GM12878 (cell line): ENCODE data around the gene FANCL. TPM values are rescaled to one million over a fixed set of nuclear protein-coding genes. Genes with fewer than 3 reads are reported as not detected.
"Not testable (repeated sequence)": the region's sequence is repeated elsewhere in the genome, so short reads cannot be mapped to it uniquely, and the experiment has no call there.

ENCODE experiments used
- ATAC-seq: fragments of 200-7000 bp; cut with Tn5 transposase; 3 replicates; pipeline ENCODE4 v1.9.1; 2020; ENCODE audit warnings: mild to moderate bottlenecking, moderate library complexity
- BruUV-seq: library from RNA; stranded (reverse); fragments of 400-500 nt; replicated peaks from 2 replicates; lab custom pipeline; 2021; lab: Mats Ljungman, UMichigan
- CTCF ChIA-PET: fragments of 300-600 bp; sonication (Branson Sonifier 250); formaldehyde crosslinking; extraction: SDS; loops from one replicate; lab custom pipeline; 2021; ENCODE audit warnings: inconsistent platforms; lab: Yijun Ruan, JAX
- POLR2A ChIA-PET: fragments of 350-600 bp; formaldehyde crosslinking; extraction: SDS; loops from one replicate; lab custom pipeline; 2021; ENCODE audit warnings: inconsistent platforms; lab: Charles Lee
- RAD21 ChIA-PET: fragments of 300-600 bp; sonication (Branson Sonifier 250); formaldehyde crosslinking; loops from one replicate; lab custom pipeline; 2023; ENCODE audit warnings: antibody characterized with exemption; ENCODE audit not compliant: unreplicated experiment; lab: Charles Lee
- SMC1A ChIA-PET: fragments of 300-600 bp; sonication (Branson Sonifier 250); formaldehyde crosslinking; loops from one replicate; lab custom pipeline; 2023; ENCODE audit not compliant: unreplicated experiment, uncharacterized antibody; lab: Charles Lee
- DNase-seq: peaks from one replicate; pipeline ENCODE4 v3.0.0-alpha.2; 2011; ENCODE audit warnings: low read depth, low spot score
- FAIRE-seq: peaks from 3 replicates; lab custom pipeline; 2011; peaks lifted over from hg19 to GRCh38; lab: Jason Lieb, UNC
- H2AFZ ChIP-seq: 2 replicates; pipeline ENCODE4 v1.6.0; 2011; ENCODE audit warnings: low read depth, low read length, control low read depth; ENCODE audit not compliant: control insufficient read depth
- H3K27ac ChIP-seq: 2 replicates; pipeline ENCODE4 v1.5.1; 2011; ENCODE audit warnings: control low read depth; ENCODE audit not compliant: control insufficient read depth, insufficient read depth
- H3K27me3 ChIP-seq, 2 experiments: replicated peaks in 1 of 2; 2 replicates each; pipeline versions ENCODE4 v1.6.0 to v1.6.1; 2011; ENCODE audit warnings: low read length in 1 of 2; ENCODE audit not compliant: control insufficient read depth in 2 of 2, insufficient read depth in 2 of 2
- H3K36me3 ChIP-seq, 2 experiments: 2 replicates each; pipeline ENCODE4 v1.5.1; 2011; ENCODE audit warnings: low read length in 1 of 2; ENCODE audit not compliant: control insufficient read depth in 2 of 2, insufficient read depth in 2 of 2
- H3K4me1 ChIP-seq: 2 replicates; pipeline ENCODE4 v1.6.1; 2011; ENCODE audit warnings: mild to moderate bottlenecking, low read length, moderate library complexity, mixed read lengths; ENCODE audit not compliant: control insufficient read depth, insufficient read depth
- H3K4me2 ChIP-seq: 2 replicates; pipeline ENCODE4 v1.6.0; 2011; ENCODE audit warnings: control low read depth; ENCODE audit not compliant: control insufficient read depth, insufficient read depth
- H3K4me3 ChIP-seq: fragments of 200-600 bp; sonication (generic); 2 replicates; pipeline ENCODE4 v1.5.1; 2016
- H3K79me2 ChIP-seq: 2 replicates; pipeline ENCODE4 v1.6.0; 2011; ENCODE audit warnings: low read length; ENCODE audit not compliant: control insufficient read depth, insufficient read depth
- H3K9ac ChIP-seq: 2 replicates; pipeline ENCODE4 v1.8.0; 2011; ENCODE audit warnings: low read length, control low read depth, mixed read lengths; ENCODE audit not compliant: control insufficient read depth, insufficient read depth
- H3K9me3 ChIP-seq: replicated peaks from 3 replicates; pipeline ENCODE4 v1.5.1; 2011; ENCODE audit warnings: mild to moderate bottlenecking, low read length; ENCODE audit not compliant: control insufficient read depth, insufficient read depth
- H4K20me1 ChIP-seq: 2 replicates; pipeline ENCODE4 v1.6.0; 2011; ENCODE audit not compliant: control insufficient read depth, insufficient read depth
- BRCA1 ChIP-seq: IDR thresholded peaks from 2 replicates; pipeline ENCODE4 v1.6.1; 2011; ENCODE audit warnings: low read depth, low read length, improper control_type of control experiment
- CBFB ChIP-seq: IDR thresholded peaks from 2 replicates; pipeline ENCODE4 v1.6.1; 2016; ENCODE audit warnings: antibody characterized with exemption, low read depth
- CBX3 ChIP-seq: fragments of 200-600 bp; sonication (generic); IDR thresholded peaks from 2 replicates; pipeline ENCODE4 v1.6.1; 2016; ENCODE audit warnings: low read depth, borderline replicate concordance
- CHD4 ChIP-seq: fragments of 200-600 bp; sonication (generic); IDR thresholded peaks from 2 replicates; pipeline ENCODE4 v1.6.1; 2016; ENCODE audit warnings: mild to moderate bottlenecking
- CREB1 ChIP-seq: IDR thresholded peaks from 2 replicates; pipeline ENCODE4 v1.6.1; 2012; ENCODE audit warnings: low read depth, mild to moderate bottlenecking, inconsistent platforms
- EED ChIP-seq: sonication (generic); IDR thresholded peaks from 2 replicates; pipeline ENCODE4 v1.6.1; 2016; ENCODE audit warnings: antibody characterized with exemption, low read depth
- MEF2B ChIP-seq: fragments of 450-650 bp; IDR thresholded peaks from 2 replicates; pipeline ENCODE4 v1.6.1; 2018; ENCODE audit warnings: mild to moderate bottlenecking, moderate library complexity; ENCODE audit not compliant: partially characterized antibody, poor library complexity, severe bottlenecking
- NFYB ChIP-seq: IDR thresholded peaks from 2 replicates; pipeline ENCODE4 v1.6.1; 2011; ENCODE audit warnings: low read depth, mild to moderate bottlenecking, low read length, improper control_type of control experiment, moderate library complexity; ENCODE audit not compliant: insufficient read depth
- ZNF384 ChIP-seq: IDR thresholded peaks from 2 replicates; pipeline ENCODE4 v1.6.1; 2012; ENCODE audit warnings: low read depth, mild to moderate bottlenecking, low read length, improper control_type of control experiment, borderline replicate concordance
- ZZZ3 ChIP-seq: IDR thresholded peaks from 2 replicates; pipeline ENCODE4 v1.6.1; 2011; ENCODE audit warnings: low read depth; ENCODE audit not compliant: control insufficient read depth, insufficient read length
- WGBS: methylation state at CpG from one replicate; pipeline ENCODE4 v1.1.6; 2016; ENCODE audit warnings: low lambda C conversion rate; ENCODE audit not compliant: insufficient replicate concordance, insufficient coverage; ENCODE audit errors: missing lambda C conversion rate; 5-methylcytosine and 5-hydroxymethylcytosine counted together
- in situ Hi-C: fragments of 300-500 bp; cut with MboI; formaldehyde crosslinking; loops from 9 replicates; pipeline ENCODE4 v1.14.3; 2018; ENCODE audit warnings: mixed read lengths
- intact Hi-C: fragments of 100-400 bp; cut with micrococcal nuclease; formaldehyde crosslinking; loops from one replicate; pipeline ENCODE4 v1.14.2; 2022; ENCODE audit not compliant: unreplicated experiment
- polyA plus RNA-seq, 11 experiments: library from polyadenylated mRNA; depleted of rRNA in 4 of 11; unstranded in 6 of 11; stranded (reverse) in 5 of 11; fragments of >200 nt; fragmentation: Nextera tagmentation in 4 of 11; fragmentation: Illumina TruSeq in 1 of 11; extraction: Ambion mirVana in 4 of 11; extraction: Trizol in 1 of 11; gene quantifications; 1 replicate in 1 of 11; 2 replicates in 10 of 11; pipeline versions ENCODE4 v1.2.1 to v1.2.3, GENCODE V29; 2011 to 2016; ENCODE audit warnings: inconsistent platforms in 2 of 11, missing spikeins in 2 of 11, low read depth in 1 of 11
- total RNA-seq, 4 experiments: library from RNA; depleted of rRNA in 3 of 4; stranded (reverse); fragments of >200 nt in 3 of 4; fragmentation: Illumina TruSeq in 1 of 4; extraction: Trizol in 1 of 4; gene quantifications; 2 replicates each; pipeline versions ENCODE4 v1.2.1 to v1.2.3, GENCODE V29; 2013 to 2021
- TF ChIP-seq, protein P1 (sequence below): IDR thresholded peaks from 2 replicates; pipeline ENCODE4 v1.6.1; 2011; ENCODE audit warnings: borderline replicate concordance, low read depth, mild to moderate bottlenecking, moderate library complexity, mixed read lengths, low read length; ENCODE audit not compliant: insufficient read depth; ENCODE audit errors: extremely low read length
- TF ChIP-seq, protein P2 (sequence below): IDR thresholded peaks from 2 replicates; pipeline ENCODE4 v1.6.1; 2012; ENCODE audit warnings: low read depth, low read length, improper control_type of control experiment

Gene FANCL
- total and polyA plus RNA-seq, 10 of the 15 experiments (the other 5 are each of a cell fraction or from before 2014, with no cell fraction given), result 30.8 to 90.5 (median 52.3) TPM

DNA sequence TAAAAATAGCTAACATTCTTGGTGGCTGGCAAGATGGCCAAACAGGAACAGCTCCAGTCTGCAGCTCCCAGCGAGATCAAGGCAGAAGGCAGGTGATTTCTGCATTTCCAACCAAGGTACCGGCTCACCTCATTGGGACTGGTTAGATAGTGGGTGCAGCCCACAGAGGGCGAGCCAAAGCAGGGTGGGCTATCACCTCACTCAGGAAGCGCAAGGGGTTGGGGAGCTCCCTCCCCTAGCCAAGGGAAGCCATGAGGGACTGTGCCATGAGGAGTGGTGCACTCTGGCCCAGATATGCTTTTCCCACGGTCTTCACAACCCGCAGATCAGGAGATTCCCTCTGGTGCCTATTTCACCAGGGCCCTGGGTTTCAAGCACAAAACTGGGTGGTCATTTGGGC is 73.0 kb downstream of the FANCL start:
- H3K4me1 ChIP-seq, H3K36me3 ChIP-seq, H4K20me1 ChIP-seq, H3K27me3 ChIP-seq, H3K27ac ChIP-seq, H3K9me3 ChIP-seq, H3K79me2 ChIP-seq, in situ Hi-C loops, FAIRE-seq, H3K4me2 ChIP-seq, H3K4me3 ChIP-seq, intact Hi-C loops, DNase-seq, H2AFZ ChIP-seq, BruUV-seq, H3K9ac ChIP-seq, POLR2A ChIA-PET, ATAC-seq: not testable (repeated sequence)
- CTCF ChIA-PET, result interaction anchor here (0.6 to 1.4 kb wide), 3 partner anchors 10 to 78 kb away, joined by 3 to 4 read pairs (median 3); no protein-coding TSS in a partner anchor
- 91% methylated on average over 6 of the region's 6 CpGs for WGBS
- RAD21 ChIA-PET, result interaction anchor here (1.3 kb wide), 1 partner anchor 262 kb away, joined by 5 read pairs; no protein-coding TSS in a partner anchor
- SMC1A ChIA-PET, result interaction anchor here (1.0 to 2.7 kb wide), 2 partner anchors 11 to 128 kb away, joined by 3 to 7 read pairs; no protein-coding TSS in a partner anchor

DNA sequence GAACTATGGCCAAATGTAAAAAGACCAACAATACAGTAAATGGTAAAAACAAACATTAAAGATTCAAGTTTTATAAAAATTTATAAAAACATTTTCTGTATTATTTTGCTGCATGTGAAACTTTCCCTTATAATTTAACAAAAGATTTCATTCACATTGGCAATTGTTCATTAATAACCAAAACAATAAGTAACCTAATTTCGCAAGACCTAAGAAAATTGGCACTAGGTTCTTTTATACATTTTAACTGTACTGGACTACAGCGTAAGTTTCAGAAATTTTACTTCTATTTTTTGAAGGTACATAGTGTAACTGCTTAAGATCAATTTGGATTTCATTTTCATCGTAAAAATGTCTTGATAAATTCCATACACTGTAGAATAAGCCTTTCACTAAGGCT is 77.2 kb downstream of the FANCL start:
- POLR2A ChIA-PET, result no interaction called here
- Histone ChIP-seq H3K9ac (no peak overlapping the region), H2AFZ (no peak overlapping the region), H3K9me3 (no peaks in the 10 kb centered on the region), H3K4me3 (no peak overlapping the region), H3K4me1 (no peaks in the 10 kb centered on the region), H3K4me2 (no peak overlapping the region), H3K27ac (no peak overlapping the region), H3K27me3 (no peaks in the 10 kb centered on the region), H3K36me3 (peaks cover 4 to 8% of the 10 kb centered on the region in 2 experiments), H4K20me1 (no peaks in the 10 kb centered on the region), H3K79me2 (no peaks in the 10 kb centered on the region)
- no TSS peak for BruUV-seq
- TF ChIP-seq BRCA1, result no peak
- no peak for TF ChIP-seq NFYB
- no peak for TF ChIP-seq CREB1
- TF ChIP-seq ZNF384, result no peak
- no peak for TF ChIP-seq CHD4
- no peak for TF ChIP-seq CBFB
- TF ChIP-seq ZZZ3, result no peak
- no peak for TF ChIP-seq EED
- TF ChIP-seq MEF2B, result no peak
- TF ChIP-seq, protein P1, sequence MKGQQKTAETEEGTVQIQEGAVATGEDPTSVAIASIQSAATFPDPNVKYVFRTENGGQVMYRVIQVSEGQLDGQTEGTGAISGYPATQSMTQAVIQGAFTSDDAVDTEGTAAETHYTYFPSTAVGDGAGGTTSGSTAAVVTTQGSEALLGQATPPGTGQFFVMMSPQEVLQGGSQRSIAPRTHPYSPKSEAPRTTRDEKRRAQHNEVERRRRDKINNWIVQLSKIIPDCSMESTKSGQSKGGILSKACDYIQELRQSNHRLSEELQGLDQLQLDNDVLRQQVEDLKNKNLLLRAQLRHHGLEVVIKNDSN, result no peak
- no peak for TF ChIP-seq CBX3
- TF ChIP-seq, protein P2, sequence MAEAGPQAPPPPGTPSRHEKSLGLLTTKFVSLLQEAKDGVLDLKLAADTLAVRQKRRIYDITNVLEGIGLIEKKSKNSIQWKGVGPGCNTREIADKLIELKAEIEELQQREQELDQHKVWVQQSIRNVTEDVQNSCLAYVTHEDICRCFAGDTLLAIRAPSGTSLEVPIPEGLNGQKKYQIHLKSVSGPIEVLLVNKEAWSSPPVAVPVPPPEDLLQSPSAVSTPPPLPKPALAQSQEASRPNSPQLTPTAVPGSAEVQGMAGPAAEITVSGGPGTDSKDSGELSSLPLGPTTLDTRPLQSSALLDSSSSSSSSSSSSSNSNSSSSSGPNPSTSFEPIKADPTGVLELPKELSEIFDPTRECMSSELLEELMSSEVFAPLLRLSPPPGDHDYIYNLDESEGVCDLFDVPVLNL, result no peak
- CTCF ChIA-PET, result no interaction called here
- RAD21 ChIA-PET, result no interaction called here
- intact Hi-C loops (no loop called here), in situ Hi-C loops (no loop called here)
- 100% methylated on average over 3 of the region's 3 CpGs for WGBS
- no peak for DNase-seq
- SMC1A ChIA-PET, result interaction anchor here (0.6 kb wide), 1 partner anchor 1480 kb away, joined by 3 read pairs; no protein-coding TSS in a partner anchor
- FAIRE-seq, result no peak
- ATAC-seq, result no peak
